Raji (cell line): ENCODE data around the gene VPS13D.

ENCODE experiments used
- POLR2A ChIP-seq: IDR thresholded peaks from 2 replicates; pipeline ENCODE4 v1.6.1; 2011; ENCODE audit warnings: low read depth, low read length, control low read depth; ENCODE audit not compliant: insufficient read depth

Gene VPS13D

GRCh38 chr1:12206792-12207424 lies 22.9 kb upstream of the VPS13D start:
- no peak for TF ChIP-seq POLR2A

GRCh38 chr1:12208271-12208670 lies 21.6 kb upstream of the VPS13D start:
- TF ChIP-seq POLR2A = no peak

GRCh38 chr1:12208764-12209494 lies 20.9 kb upstream of the VPS13D start:
- TF ChIP-seq POLR2A = no peak

- TF ChIP-seq POLR2A = no peak
Measured at GRCh38 chr1:12209495-12209832, 20.4 kb upstream of the VPS13D start.

GRCh38 chr1:12215118-12215961 lies 14.5 kb upstream of the VPS13D start:
- no peak for TF ChIP-seq POLR2A

GRCh38 chr1:12219800-12220199 lies 10.0 kb upstream of the VPS13D start:
- TF ChIP-seq POLR2A = no peak

GRCh38 chr1:12220890-12221289 lies 8.9 kb upstream of the VPS13D start:
- TF ChIP-seq POLR2A = no peak

GRCh38 chr1:12228979-12229378 lies 851 bp upstream of the VPS13D start:
- no peak for TF ChIP-seq POLR2A

- no peak for TF ChIP-seq POLR2A
Measured at GRCh38 chr1:12229386-12229834, 420 bp upstream of the VPS13D start.

GRCh38 chr1:12230549-12231275 lies 882 bp downstream of the VPS13D start:
- TF ChIP-seq POLR2A = no peak

GRCh38 chr1:12231276-12231595 lies 1.4 kb downstream of the VPS13D start:
- TF ChIP-seq POLR2A = no peak

- no peak for TF ChIP-seq POLR2A
Measured at GRCh38 chr1:12232221-12232620, 2.4 kb downstream of the VPS13D start.

GRCh38 chr1:12244078-12244477 lies 14.2 kb downstream of the VPS13D start:
- no peak for TF ChIP-seq POLR2A

GRCh38 chr1:12244585-12244984 lies 14.8 kb downstream of the VPS13D start:
- no peak for TF ChIP-seq POLR2A

- no peak for TF ChIP-seq POLR2A
Measured at GRCh38 chr1:12245116-12245515, 15.3 kb downstream of the VPS13D start.

- no peak for TF ChIP-seq POLR2A
Measured at GRCh38 chr1:12245733-12246132, 15.9 kb downstream of the VPS13D start.

- TF ChIP-seq POLR2A = no peak
Measured at GRCh38 chr1:12246584-12246983, 16.8 kb downstream of the VPS13D start.
